Neural crest cell (in vitro differentiated cells): ENCODE results near the gene PTPN14. TPM values are rescaled to one million over a fixed set of nuclear protein-coding genes. Genes with fewer than 3 reads are reported as not detected.

Source experiments
- DNase-seq: peaks from one replicate; pipeline ENCODE4 v3.0.0; 2021; ENCODE audit warnings: low read depth, mixed read lengths, low spot score
- H3K27ac Mint-ChIP-seq: one replicate; pipeline ENCODE4 v1.8.0; 2021; ENCODE audit warnings: mild to moderate bottlenecking, mixed read lengths; ENCODE audit not compliant: unreplicated experiment
- H3K27me3 Mint-ChIP-seq: 2 replicates; pipeline ENCODE4 v1.8.0; 2021; ENCODE audit warnings: low read depth, mild to moderate bottlenecking, mixed read lengths
- H3K36me3 Mint-ChIP-seq: 2 replicates; pipeline ENCODE4 v1.8.0; 2021; ENCODE audit warnings: low read depth, mild to moderate bottlenecking, mixed read lengths
- H3K4me1 Mint-ChIP-seq: 2 replicates; pipeline ENCODE4 v1.8.0; 2021; ENCODE audit warnings: mixed read lengths
- H3K4me3 Mint-ChIP-seq: one replicate; pipeline ENCODE4 v1.8.0; 2021; ENCODE audit warnings: mild to moderate bottlenecking, mixed read lengths
- H3K9me3 Mint-ChIP-seq: 2 replicates; pipeline ENCODE4 v1.8.0; 2021; ENCODE audit warnings: mixed read lengths
- CTCF ChIP-seq: fragments of 200-600 bp; sonication (generic); conservative IDR thresholded peaks from 2 replicates; pipeline ENCODE4 v1.5.0; 2021; ENCODE audit warnings: antibody characterized with exemption, mild to moderate bottlenecking
- total RNA-seq: library from RNA; stranded (reverse); gene quantifications from 2 replicates; pipeline ENCODE4 v1.2.1, GENCODE V29; 2021

The PTPN14 gene
- total RNA-seq, 1 donor from 2014 or later: 21.4 TPM

GRCh38 chr1:214316593-214316992, 234.8 kb downstream of the PTPN14 start:
- DNase-seq: no peak
- peaks cover 31% of the 10 kb centered on the region for H3K36me3 Mint-ChIP-seq
- TF ChIP-seq CTCF: no peak
- H3K9me3 Mint-ChIP-seq: no peaks in the 10 kb centered on the region
- no peaks in the 10 kb centered on the region for H3K27me3 Mint-ChIP-seq
- peaks cover 59% of the 10 kb centered on the region for H3K4me1 Mint-ChIP-seq
- no peak overlapping the region for H3K4me3 Mint-ChIP-seq
- H3K27ac Mint-ChIP-seq: no peak overlapping the region

- no peak for TF ChIP-seq CTCF
- no peak for DNase-seq
- H3K27ac Mint-ChIP-seq: peak overlapping the region; percentile 68
- H3K4me3 Mint-ChIP-seq: no peak overlapping the region
- no peaks in the 10 kb centered on the region for H3K9me3 Mint-ChIP-seq
- no peaks in the 10 kb centered on the region for H3K27me3 Mint-ChIP-seq
- peaks cover 24% of the 10 kb centered on the region for H3K36me3 Mint-ChIP-seq
- H3K4me1 Mint-ChIP-seq: peaks cover 65% of the 10 kb centered on the region
Observed at GRCh38 chr1:214314178-214314843, 237.1 kb downstream of the PTPN14 start.

GRCh38 chr1:214312530-214313051, 238.8 kb downstream of the PTPN14 start:
- no peaks in the 10 kb centered on the region for H3K9me3 Mint-ChIP-seq
- no peak overlapping the region for H3K4me3 Mint-ChIP-seq
- H3K27me3 Mint-ChIP-seq: no peaks in the 10 kb centered on the region

GRCh38 chr1:214310777-214311690, 240.4 kb downstream of the PTPN14 start:
- no peaks in the 10 kb centered on the region for H3K27me3 Mint-ChIP-seq
- no peak overlapping the region for H3K27ac Mint-ChIP-seq
- no peak for DNase-seq
- peaks cover 5% of the 10 kb centered on the region for H3K36me3 Mint-ChIP-seq
- H3K4me1 Mint-ChIP-seq: peaks cover 46% of the 10 kb centered on the region
- H3K9me3 Mint-ChIP-seq: no peaks in the 10 kb centered on the region
- no peak for TF ChIP-seq CTCF
- H3K4me3 Mint-ChIP-seq: no peak overlapping the region

More at GRCh38 chr1:214312530-214313051, 238.8 kb downstream of the PTPN14 start:
- Mint-ChIP-seq H3K27ac (no peak overlapping the region), H3K36me3 (peaks cover 13% of the 10 kb centered on the region), H3K4me1 (peaks cover 57% of the 10 kb centered on the region)
- no peak for TF ChIP-seq CTCF
- no peak for DNase-seq

- Mint-ChIP-seq H3K4me1 (peaks cover 43% of the 10 kb centered on the region), H3K27me3 (no peaks in the 10 kb centered on the region)
Observed at GRCh38 chr1:214310010-214310409, 241.4 kb downstream of the PTPN14 start.

More at GRCh38 chr1:214310010-214310409, 241.4 kb downstream of the PTPN14 start:
- Mint-ChIP-seq H3K36me3 (peaks cover 2% of the 10 kb centered on the region), H3K27ac (no peak overlapping the region), H3K9me3 (no peaks in the 10 kb centered on the region), H3K4me3 (no peak overlapping the region)
- TF ChIP-seq CTCF: no peak
- DNase-seq: no peak
